ENCODE data around the gene SIPA1.

- TF ChIP-seq POLR2AphosphoS5 (IDR thresholded peaks at IDR 0.05; ENCODE audit: borderline replicate concordance, low read depth, low read length) (no peak), EZH2 (IDR thresholded peaks at IDR 0.05) (no peak), FOXP2 (optimal IDR thresholded peaks at IDR 0.05; ENCODE audit: control extremely low read depth, extremely low read length, insufficient read depth) (no peak)
Measured at GRCh38 chr11:65696802-65697552, 59.1 kb downstream of the SIPA1 start.
